NCI-H2029 (cell line): ENCODE measurements around the gene NAXD.
"Not testable (repeated sequence)": the region's sequence is repeated elsewhere in the genome, so short reads cannot be mapped to it uniquely, and the experiment has no call there.

ENCODE experiments used
- DNase-seq: peaks from one replicate; lab custom pipeline; 2025; lab: John Stamatoyannopoulos, UW

Gene NAXD

DNA sequence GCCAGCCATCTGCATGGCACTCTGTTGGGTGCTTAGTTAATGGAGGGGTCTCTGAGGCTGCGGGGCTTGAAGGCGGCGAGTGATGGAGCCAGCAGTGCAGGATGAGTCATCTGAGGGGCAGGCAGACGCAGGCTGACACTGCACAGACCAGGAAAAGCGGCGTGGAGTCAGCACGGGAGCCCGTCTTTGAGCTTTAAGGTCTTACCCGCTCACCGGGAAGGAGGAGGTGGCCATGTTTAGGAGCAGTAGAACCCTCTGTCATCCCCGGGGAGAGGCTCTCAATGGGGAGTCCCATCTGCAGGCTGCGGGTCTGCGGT is 13.1 kb downstream of the NAXD start:
- no peak for DNase-seq

DNA sequence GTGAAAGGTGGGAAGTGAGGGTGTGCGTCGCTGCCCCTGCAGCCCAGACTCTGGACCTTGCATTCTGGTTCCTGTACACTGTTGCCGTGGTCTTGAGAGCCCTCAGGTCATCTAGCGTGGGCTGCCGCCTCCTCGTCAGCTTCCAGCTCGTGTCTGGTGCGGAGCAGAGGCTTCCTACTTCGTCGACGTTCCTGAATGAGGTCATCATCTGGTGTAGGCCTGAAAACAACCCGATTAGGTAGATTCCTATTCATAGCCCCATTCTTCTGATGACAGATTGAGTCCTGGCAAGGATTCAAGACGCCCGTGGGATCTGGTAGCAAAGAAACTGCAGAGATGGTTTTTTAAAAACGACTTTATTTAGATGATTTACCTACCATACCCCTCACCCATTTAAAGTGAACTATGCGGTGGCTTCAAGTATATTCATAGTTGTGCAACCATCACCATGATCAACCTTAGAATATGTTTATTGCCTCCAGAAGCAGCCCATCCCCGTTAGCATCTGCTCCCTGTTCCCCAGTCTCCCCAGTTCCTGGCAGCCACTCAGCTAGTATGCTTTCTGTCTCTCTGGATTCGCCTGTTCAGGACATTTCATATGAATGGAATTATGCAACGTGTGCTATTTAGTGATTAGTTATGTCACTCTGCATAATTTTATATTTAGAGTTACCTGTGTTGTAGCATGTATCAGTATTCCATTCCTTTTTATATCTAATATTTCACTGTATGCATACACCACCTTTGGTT is 13.8 kb downstream of the NAXD start:
- DNase-seq: no peak

DNA sequence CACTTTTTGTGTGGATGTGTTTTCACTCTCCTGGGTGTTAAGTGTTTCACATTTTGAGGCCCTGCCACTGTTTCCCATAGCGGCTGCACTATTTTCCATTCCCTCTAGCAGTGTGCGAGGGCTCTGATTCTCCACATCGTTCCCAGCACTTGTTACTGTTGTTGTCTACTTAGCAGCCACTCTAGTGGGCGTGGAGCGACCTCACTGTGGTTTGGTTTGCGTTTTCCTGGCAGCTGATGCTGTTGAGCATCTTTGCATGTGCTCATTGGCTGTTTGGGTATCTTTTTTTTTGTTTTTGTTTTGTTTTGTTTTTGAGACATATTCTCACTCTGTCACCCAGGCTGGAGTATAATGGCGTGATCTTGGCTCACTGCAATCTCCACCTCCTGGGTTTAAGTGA is 14.4 kb downstream of the NAXD start:
- peak; percentile 26 for DNase-seq

DNA sequence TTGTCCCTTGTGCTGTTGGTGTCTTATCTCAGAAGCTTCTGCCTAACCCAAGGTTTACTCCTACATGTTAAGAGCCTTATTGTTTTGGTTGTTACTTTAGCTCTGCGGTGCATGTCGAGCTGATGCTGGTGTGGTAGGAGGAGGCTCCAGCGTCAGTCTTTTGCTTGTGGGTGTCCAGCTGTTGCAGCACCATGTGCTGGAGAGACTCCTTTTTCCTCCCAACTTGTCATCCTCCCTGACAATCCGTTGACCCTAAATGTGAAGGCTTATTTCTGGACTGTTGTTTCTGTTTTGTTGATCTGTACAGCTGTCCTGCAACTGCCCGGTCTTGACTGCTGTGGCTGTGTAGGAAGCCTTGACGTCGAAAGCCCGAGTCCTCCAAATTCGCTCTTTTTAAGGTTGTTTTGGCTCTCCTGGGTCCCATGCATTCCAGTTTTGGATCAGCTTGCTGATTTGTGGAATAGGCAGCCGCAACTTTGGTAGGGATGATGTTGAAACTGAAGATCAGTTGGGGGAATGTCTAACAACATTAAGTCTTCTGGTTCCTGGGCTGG is 15.3 kb downstream of the NAXD start:
- no peak for DNase-seq

DNA sequence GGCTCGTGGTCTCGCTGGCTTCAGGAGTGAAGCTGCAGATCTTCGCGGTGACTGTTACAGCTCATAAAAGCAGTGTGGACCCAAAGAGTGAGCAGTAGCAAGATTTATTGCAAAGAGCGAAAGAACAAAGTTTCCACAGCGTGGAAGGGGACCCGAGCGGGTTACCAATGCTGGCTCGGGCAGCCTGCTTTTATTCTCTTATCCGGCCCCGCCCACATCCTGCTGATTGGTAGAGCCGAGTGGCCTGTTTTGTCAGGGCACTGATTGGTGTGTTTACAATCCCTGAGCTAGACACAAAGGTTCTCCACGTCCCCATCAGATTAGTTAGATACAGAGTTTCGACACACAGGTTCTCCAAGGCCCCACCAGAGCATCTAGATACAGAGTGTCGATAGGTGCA is 16.9 kb downstream of the NAXD start:
- not testable (repeated sequence) for DNase-seq

DNA sequence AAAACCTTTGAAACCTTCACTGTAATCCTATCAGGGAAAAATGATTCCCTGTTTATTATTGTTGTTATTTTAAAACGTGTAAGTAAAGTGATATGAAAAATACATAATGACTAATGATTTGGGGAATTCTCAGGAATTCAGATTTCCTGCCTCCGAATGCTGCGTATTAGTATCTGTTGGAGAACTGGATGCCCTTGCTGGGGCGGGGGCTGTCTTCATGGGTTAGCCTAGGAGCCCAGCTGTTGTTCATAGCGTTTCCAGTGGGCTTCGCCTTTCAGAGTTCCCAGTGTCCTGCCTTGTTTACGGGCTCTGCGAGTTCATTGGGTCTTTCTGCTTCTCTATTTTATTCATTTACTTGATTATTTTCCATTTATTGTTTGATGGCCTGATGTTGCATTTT is 18.4 kb downstream of the NAXD start:
- no peak for DNase-seq

DNA sequence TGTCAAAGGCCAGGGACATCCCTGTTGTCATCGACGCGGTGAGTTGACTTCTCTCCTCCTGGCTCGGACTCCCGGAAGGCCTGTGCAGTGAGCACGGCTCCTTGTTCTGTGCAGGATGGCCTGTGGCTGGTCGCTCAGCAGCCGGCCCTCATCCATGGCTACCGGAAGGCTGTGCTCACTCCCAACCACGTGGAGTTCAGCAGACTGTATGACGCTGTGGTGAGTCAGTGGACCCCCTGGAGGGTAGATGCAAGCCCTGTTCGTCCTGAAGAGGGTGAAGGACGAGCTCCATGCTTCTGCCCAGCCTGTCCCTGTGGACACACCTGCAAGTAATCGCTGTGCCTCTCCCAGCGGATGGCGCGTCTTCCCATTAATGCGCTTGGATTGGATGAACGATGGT is 19.2 kb downstream of the NAXD start:
- no peak for DNase-seq

DNA sequence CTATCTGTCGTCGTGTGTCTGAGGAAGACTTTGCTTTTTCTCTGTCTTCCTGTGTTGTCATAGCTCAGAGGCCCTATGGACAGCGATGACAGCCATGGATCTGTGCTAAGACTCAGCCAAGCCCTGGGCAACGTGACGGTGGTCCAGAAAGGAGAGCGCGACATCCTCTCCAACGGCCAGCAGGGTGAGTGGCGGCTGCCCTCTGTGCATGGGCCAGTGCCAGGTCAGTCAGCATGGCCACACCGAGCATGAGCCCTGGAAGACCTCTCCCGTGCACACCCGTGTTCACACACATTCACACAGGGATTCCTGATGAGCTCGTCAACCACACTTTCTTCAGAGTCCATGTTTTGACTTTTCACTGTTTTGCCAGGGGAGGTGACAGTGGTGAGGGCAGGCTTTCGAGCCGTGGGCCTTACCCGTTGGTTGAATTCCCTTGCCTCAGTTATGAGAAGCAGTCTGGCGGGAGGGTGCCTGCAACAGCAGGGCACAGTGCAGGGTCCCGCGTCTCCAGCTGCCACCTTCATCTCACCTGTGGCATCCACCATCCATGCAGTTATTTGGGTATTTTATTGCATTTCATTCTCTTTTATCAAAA is 20.2 kb downstream of the NAXD start:
- no peak for DNase-seq

DNA sequence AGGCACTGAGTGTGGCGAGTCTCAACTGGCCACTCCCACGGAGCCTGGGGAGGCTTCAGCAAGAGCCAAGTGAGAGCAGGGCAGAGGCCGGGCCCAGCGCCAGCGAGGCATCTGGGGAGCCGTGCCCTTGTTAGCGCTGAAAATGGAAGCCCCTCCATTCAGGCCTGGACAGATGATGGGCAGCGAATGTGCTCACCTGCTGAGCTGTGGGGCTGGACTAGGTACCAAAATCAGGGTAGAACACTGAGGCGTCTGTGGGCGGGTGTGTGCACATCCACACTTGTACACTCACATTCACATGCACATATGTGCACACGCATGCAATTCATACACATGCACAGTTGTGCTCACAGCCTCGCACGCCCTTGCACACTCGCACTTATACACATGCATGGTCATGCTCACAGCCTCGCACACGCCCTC is 20.7 kb downstream of the NAXD start:
- DNase-seq: no peak

DNA sequence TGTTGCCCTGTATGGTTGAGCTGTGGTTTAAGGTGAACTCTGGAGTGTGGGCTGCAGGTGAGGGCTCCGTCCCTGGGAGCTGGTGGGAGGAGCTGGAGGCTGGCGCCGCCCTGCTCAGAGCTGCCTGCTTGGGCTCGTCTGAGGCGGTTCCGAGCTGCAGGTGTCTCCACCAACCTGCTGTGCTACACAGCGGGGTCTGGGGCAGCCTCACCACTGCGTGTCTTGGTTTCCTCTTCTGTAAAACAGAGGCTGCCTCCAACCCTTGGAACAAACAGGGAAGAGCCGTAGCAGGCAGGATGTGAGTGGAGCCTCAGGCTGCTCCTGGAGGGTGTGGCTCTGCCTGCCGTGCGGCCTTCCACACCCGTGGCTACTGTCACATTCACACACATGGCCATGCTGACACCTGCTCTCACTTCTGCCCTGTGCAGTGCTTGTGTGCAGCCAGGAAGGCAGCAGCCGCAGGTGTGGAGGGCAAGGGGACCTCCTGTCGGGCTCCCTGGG is 21.4 kb downstream of the NAXD start:
- DNase-seq: no peak

DNA sequence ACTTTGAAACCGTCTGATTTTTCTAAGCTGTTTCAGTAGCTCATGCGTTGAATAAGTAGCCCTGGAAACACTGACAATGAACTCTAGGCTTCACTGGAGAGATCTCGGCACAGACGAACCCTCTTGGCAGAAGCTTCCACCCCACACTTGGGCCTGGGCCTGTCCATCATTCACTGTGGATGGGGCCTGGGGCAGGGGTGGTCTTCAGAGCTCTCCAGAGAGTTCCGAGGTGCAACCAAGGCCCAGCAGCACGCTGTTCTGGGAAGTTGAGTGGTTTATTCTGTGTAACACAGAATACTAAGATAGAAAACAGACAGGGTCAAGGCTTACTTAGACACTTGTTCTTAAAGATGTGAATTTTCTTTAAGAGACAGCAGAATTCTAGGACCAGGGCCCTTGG is 21.9 kb downstream of the NAXD start:
- no peak for DNase-seq

DNA sequence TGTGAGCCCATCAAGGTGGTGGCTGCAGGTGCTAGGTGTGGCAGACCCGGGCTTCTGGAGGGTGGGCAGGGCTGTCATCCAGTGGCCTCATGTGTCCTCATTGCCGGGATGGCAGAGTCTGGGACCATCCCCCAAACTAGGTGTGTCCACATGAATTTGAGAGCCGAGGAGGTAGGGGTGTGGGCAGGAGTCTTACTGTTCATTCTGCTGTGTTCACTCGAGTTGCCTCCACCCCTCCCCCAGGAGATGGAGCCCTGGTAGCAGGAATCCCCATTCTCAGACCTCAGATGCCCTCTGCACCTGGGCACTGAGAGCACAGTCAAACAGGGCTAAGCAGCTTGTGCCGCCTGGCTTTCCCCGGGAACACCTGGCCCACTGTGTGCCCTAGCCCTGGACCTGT is 22.4 kb downstream of the NAXD start:
- DNase-seq: peak; percentile 66

DNA sequence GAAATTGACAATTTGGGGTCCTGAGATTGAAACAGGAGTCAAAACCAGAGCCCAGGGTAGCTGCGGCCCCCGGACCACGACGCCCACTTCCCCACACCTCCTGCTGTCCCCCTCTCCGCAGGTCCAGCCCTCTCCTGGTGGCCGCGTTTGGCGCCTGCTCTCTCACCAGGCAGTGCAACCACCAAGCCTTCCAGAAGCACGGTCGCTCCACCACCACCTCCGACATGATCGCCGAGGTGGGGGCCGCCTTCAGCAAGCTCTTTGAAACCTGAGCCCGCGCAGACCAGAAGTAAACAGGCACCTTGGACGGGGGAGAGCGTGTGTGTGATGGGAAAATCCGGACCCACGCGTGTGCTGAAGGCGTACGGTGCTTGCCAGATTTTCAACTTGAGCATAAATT is 22.9 kb downstream of the NAXD start:
- DNase-seq: no peak

DNA sequence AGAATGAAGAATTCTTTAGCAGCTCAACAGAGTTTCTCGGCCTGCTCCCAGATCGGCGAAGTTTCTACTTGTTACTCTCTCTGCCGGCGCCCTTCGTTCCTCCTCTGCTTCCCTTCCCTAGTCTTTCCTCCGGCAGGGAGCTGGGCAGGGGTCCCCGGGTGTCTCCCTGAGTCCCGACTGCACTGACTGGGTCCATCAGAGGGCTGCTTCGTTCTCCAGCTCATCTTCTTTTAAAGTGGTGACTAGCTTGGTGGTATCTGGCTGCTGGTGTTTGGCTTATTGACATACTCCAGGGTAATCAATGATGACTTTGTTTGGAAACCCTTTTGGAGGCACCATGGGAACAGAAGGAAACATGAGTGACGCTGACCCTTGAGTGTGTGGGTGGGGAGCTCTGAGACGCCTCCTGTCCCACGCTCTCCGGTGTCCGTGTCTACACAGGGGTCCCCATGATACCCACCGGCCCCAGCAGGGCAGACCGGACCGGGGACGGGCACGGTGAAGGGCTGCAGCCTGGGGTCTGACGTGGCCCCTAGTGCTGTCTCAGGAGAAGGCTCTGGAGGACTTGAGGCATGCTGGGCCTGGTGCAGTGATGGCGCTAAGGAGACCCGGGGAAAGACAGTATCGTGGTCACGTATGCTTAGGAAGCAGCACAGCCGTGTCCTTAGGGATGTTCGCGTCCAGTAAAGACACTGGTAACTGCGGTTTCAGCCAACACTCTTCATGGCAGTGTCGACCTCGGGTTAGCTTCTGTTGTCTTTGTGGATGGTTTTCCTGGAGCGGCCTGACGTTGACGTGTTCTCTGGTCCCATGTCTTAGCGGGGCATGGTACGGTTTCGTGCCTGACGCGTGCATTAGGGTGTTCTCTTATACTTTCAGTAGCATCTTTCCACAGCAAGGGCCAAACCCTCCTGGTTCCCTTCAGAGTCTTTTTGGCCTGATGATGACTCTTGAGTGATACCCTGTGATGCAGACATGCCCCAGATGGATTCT is 23.8 kb downstream of the NAXD start:
- DNase-seq: no peak

DNA sequence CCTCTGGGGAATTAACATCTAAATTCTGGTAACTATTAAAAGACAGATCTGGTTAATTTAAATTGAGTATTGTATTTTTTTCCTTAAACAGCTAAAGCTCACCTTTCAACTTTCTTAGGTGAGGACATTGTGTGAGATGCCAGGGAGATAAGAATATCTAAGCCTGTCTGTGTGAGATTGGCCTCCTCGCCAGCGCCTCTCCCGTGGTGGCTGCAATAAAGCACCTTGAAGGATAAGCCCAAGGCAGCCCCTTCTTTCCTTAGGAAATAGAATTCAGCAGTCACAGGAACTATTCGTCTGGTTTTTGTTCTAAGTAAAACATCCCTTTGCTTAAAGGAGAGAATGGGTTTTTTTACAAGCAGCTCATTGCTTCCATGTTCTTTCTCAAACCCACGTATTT is 24.6 kb downstream of the NAXD start:
- DNase-seq: no peak

DNA sequence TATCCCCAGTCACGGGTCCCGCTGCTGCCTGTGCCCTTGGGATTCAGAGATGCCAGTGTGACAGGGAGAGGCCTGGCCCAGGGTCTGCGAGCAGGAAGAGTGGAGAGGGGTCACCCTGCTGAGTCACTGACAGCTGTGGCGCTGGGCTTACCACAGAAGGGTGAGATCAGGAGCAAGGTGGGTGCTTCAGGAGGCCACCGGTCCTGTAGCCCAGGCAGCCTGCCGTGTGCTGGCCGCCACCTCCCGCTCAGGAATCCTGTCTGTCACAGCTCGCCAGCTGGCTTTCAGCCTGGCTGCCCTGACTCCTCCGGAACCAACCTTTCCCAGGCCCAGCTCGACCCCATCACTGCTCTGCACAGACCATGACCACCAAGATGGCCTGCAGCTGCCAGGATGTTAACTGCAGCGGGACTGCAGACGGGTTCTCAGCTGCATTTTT is 25.3 kb downstream of the NAXD start:
- DNase-seq: no peak

DNA sequence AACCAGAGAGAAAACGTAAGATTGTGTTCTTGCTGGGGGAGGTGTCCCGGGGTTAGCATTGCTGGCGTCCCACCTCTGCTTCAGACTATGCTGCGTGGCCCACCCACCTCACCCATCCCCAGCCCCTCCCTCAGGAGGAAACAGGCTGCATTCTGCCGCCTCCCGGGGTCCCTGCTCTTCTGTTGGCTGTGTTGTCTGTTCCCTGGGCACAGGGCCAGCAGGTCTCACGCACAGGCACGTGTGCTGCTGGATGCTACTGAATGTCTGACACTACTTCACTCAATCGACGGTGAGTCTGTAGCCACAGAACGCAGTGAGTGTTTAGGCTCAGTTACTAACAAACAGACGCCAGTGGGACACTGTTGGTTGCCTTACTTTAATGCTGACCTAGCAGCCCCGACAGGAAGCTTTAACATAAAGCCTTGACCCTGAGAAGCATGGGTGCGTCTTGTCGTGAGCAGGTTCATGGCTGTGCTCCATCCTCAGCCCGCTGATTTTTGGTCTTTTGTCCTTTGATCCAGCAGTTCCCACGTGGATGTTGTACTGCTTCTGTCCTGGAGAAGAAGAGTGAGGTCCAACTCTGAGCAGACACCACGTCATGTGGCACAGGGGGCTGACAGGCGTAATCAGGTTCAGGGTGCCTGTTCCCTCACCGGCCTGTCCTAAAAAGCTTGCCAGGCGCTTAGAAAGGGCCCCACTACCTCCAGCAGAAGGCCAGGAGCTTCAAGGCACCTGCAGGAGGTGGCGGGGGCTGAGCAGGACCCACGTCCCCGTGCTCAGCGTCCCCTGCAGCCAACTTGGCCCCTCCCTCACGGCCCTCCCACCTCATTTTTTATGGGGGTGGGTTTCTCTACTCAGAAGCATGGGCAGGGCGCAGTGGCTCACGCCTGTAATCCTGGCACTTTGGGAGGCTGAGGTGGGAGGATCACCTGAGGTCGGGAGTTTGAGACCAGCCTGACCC is 26.0 kb downstream of the NAXD start:
- DNase-seq: peak; percentile 67

DNA sequence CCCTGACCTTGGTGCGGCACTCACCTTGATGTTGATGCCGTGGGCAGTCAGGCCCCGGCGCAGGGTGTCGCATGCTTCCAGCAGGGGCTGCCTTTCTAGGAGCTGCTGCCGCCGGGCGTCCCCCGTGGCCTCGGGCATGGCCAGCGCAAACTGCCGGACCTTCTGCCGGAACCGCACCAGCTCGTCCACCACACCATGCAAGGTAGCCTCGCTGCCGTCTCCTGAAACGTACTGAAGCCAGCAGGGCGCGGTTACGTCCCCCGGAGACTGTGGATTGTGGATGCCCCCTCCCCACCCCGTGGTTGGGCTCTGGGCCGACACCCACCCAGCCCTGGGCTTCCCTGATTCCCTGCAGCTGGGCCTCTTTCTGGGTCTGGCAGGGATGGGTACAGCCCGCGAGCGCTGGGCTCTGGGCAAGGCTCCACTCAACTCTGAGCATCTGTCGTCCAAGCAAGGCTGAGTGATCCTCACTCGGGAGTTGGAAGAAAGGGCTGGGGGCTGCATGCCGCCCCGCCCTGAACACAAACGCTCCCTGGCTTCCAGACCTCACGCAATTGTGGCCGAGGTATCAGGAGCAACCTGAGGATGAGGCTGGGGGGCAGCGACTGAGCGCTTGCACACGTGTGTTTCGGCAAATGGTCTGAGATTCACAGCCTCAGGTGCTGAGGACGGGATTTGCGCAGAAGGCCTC is 27.1 kb downstream of the NAXD start:
- no peak for DNase-seq

DNA sequence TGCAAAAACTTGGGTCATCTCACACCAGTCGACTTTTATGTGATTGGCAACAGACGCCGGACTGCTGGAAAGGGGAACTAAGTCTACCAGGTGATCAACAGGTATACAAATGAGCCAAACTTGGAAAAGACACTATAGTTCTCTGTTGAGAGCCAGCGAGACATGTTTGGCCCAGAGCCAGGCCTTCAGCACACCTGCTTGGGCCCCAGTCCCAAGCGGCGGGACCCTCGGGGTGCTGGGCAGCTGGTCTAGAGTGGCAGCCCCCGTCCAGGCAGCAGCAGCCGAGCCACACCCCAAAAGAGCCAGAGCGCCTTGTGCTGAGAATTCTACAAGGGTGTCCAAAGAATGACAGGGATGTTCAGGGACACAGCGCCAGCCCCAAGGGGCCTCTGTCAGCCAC is 28.0 kb downstream of the NAXD start:
- no peak for DNase-seq

DNA sequence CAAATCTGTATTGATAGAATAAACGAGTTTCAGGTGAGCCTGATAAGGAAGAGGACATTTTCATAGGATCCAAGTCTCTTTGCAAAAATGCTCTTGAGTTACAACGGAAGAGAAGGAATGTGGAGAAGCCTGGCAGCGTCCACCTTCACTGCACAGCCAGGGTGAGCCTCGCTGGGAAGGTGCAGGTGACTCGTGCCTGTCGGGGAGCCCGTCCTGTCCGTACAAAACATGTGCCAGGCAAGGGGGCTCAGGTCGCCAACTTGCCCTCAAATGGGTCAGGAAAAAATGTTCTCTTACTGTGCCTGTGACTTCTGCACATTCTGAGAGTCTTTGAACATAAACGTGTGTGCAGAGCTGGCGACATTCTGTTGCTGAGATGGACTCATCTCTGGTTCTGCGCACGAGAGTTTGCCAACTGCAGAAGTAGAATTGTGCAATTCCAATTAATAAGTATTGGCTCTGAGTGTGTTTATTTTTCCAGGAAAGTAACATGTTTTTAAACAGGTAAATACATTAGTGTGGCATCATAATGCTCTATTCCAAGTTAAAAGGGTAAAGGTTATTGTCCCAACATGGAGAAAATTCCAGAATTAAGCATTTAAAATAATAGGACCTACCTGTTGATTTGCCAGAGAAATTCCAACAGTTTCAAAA is 28.6 kb downstream of the NAXD start:
- no peak for DNase-seq
